Mesothelial cell of epicardium (in vitro differentiated cells): ENCODE measurements around the gene PSMB4. TPM values are rescaled to one million over a fixed set of nuclear protein-coding genes. Genes with fewer than 3 reads are reported as not detected.
A peak's percentile ranks its signal among the peaks of the same experiment; 100 is the strongest.

Source experiments
- DNase-seq, 2 experiments: peaks; one replicate each; pipeline ENCODE4 v3.0.0; 2021; ENCODE audit warnings: low spot score in 2 of 2; ENCODE audit not compliant: unreplicated experiment in 2 of 2
- H3K27ac Mint-ChIP-seq: 2 replicates; pipeline ENCODE4 v1.8.0; 2021; ENCODE audit warnings: mixed read lengths
- H3K27me3 Mint-ChIP-seq: 2 replicates; pipeline ENCODE4 v1.8.0; 2021; ENCODE audit warnings: low read depth, mixed read lengths
- H3K36me3 Mint-ChIP-seq: 2 replicates; pipeline ENCODE4 v1.8.0; 2021; ENCODE audit warnings: mixed read lengths
- H3K4me1 Mint-ChIP-seq: 2 replicates; pipeline ENCODE4 v1.8.0; 2021; ENCODE audit warnings: mixed read lengths
- H3K4me3 Mint-ChIP-seq: 2 replicates; pipeline ENCODE4 v1.8.0; 2021; ENCODE audit warnings: mild to moderate bottlenecking, moderate library complexity, mixed read lengths
- H3K9me3 Mint-ChIP-seq: 2 replicates; pipeline ENCODE4 v1.8.0; 2021; ENCODE audit warnings: mixed read lengths
- total RNA-seq: library from RNA; stranded (reverse); gene quantifications from 3 replicates; pipeline ENCODE4 v1.2.1, GENCODE V29; 2021
- TF ChIP-seq, protein P1 (sequence below): fragments of 200-600 bp; sonication (generic); IDR thresholded peaks from one replicate; pipeline ENCODE4 v1.5.0; 2021; ENCODE audit warnings: antibody characterized with exemption; ENCODE audit not compliant: unreplicated experiment

The PSMB4 gene
- total RNA-seq, 1 donor from 2014 or later: 202 TPM

GRCh38 chr1:151401125-151401788 is 1.9 kb downstream of the PSMB4 start:
- peaks cover 29% of the 10 kb centered on the region for H3K36me3 Mint-ChIP-seq
- no peak for DNase-seq
- no peaks in the 10 kb centered on the region for H3K27me3 Mint-ChIP-seq
- no peaks in the 10 kb centered on the region for H3K9me3 Mint-ChIP-seq
- peak overlapping the region; percentile 99 for H3K27ac Mint-ChIP-seq
- TF ChIP-seq, protein P1, sequence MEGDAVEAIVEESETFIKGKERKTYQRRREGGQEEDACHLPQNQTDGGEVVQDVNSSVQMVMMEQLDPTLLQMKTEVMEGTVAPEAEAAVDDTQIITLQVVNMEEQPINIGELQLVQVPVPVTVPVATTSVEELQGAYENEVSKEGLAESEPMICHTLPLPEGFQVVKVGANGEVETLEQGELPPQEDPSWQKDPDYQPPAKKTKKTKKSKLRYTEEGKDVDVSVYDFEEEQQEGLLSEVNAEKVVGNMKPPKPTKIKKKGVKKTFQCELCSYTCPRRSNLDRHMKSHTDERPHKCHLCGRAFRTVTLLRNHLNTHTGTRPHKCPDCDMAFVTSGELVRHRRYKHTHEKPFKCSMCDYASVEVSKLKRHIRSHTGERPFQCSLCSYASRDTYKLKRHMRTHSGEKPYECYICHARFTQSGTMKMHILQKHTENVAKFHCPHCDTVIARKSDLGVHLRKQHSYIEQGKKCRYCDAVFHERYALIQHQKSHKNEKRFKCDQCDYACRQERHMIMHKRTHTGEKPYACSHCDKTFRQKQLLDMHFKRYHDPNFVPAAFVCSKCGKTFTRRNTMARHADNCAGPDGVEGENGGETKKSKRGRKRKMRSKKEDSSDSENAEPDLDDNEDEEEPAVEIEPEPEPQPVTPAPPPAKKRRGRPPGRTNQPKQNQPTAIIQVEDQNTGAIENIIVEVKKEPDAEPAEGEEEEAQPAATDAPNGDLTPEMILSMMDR: no peak
- H3K4me3 Mint-ChIP-seq: peak overlapping the region; percentile 96
- H3K4me1 Mint-ChIP-seq: peaks cover 12% of the 10 kb centered on the region

- Mint-ChIP-seq H3K4me3 (peak overlapping the region; percentile 12), H3K27me3 (no peaks in the 10 kb centered on the region), H3K27ac (peak overlapping the region; percentile 71), H3K9me3 (no peaks in the 10 kb centered on the region), H3K36me3 (peaks cover 31% of the 10 kb centered on the region), H3K4me1 (peaks cover 12% of the 10 kb centered on the region)
- TF ChIP-seq, protein P1: no peak
- DNase-seq: no peak
Observed at GRCh38 chr1:151401860-151402259, 2.5 kb downstream of the PSMB4 start.

DNA sequence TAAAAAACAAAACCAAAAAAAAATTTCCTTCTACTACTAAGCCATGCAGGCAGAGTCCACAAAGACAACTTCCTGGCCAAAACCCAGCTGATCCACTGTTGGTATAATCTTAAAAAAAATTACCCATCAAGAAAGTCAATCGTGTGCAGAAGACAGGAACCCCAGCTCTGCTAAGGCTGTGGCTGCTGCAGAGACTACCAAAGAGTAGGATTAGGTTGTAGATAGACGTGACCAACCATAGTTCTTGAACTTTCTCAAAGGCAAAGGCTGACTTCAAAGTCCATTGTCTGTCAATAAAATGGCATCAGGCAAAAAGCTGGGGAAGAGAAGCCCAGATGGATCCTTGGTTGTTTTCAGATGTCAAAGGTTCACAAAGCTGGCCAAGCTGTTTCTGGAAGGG is 3.4 kb downstream of the PSMB4 start:
- DNase-seq: no peak
- Mint-ChIP-seq H3K9me3 (no peaks in the 10 kb centered on the region), H3K36me3 (peaks cover 38% of the 10 kb centered on the region), H3K4me1 (peaks cover 12% of the 10 kb centered on the region), H3K27ac (peak overlapping the region; percentile 45), H3K27me3 (no peaks in the 10 kb centered on the region), H3K4me3 (no peak overlapping the region)
- TF ChIP-seq, protein P1: no peak

GRCh38 chr1:151403612-151404011 is 4.2 kb downstream of the PSMB4 start:
- H3K36me3 Mint-ChIP-seq: peaks cover 38% of the 10 kb centered on the region
- H3K9me3 Mint-ChIP-seq: no peaks in the 10 kb centered on the region
- H3K4me1 Mint-ChIP-seq: peaks cover 12% of the 10 kb centered on the region
- TF ChIP-seq, protein P1: no peak
- H3K27me3 Mint-ChIP-seq: no peaks in the 10 kb centered on the region
- H3K4me3 Mint-ChIP-seq: no peak overlapping the region
- DNase-seq: no peak
- H3K27ac Mint-ChIP-seq: peak overlapping the region; percentile 10

DNA sequence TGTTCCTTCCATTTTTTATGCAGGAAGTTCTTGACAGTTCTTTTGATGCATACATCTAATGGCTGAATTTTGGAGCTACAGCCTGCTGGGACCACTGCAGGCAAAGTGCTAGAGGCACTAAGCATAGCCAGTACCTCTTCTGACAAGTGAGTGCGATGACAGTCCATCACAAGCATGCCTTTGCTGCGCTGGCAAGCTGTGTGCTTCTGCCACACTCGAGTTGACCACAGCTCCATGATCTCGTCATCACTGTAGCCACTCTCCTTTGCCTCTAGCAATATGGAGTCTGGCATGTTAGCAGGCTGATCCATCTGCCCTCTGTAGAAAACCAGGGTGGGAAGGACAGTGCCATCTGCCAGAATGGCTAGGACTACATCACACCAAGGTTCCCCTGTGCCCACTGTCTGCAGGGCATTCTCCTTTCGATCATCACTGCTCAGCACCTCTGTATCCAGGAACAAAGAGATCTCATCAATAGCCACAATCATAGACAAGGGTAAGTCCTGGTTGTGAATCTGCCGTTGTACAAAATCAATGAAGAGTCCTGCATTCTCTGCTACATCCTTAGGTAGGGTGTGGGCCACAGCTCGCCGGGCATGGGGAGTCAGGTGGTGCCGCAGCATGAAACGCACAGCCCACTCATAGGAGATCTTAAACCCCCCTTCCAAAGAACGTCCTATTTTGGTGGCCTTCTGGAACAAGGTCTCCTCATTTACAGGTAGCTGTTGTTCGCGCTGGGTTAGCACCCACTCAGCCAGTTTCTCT is 6.0 kb downstream of the PSMB4 start:
- Mint-ChIP-seq H3K36me3 (peaks cover 48% of the 10 kb centered on the region), H3K4me3 (no peak overlapping the region), H3K27me3 (no peaks in the 10 kb centered on the region), H3K9me3 (no peaks in the 10 kb centered on the region), H3K4me1 (peaks cover 6% of the 10 kb centered on the region), H3K27ac (no peak overlapping the region)
- no peak for DNase-seq
- TF ChIP-seq, protein P1: no peak
